Urinary bladder (tissue), 4 donors: ENCODE results near the gene ARHGAP8. TPM values are rescaled to one million over a fixed set of nuclear protein-coding genes. Genes with fewer than 3 reads are reported as not detected.
"Not testable (repeated sequence)": the region's sequence is repeated elsewhere in the genome, so short reads cannot be mapped to it uniquely, and the experiment has no call there.

Source experiments
- DNase-seq: peaks from one replicate; pipeline ENCODE4 v3.0.0-alpha.2; 2015; ENCODE audit errors: extremely low spot score
- H3K27ac ChIP-seq: one replicate; pipeline ENCODE4 v1.5.1; 2013; ENCODE audit warnings: low read depth, mild to moderate bottlenecking, moderate library complexity
- H3K36me3 ChIP-seq: one replicate; pipeline ENCODE4 v1.6.1; 2013; ENCODE audit warnings: mild to moderate bottlenecking, moderate library complexity; ENCODE audit not compliant: insufficient read depth
- H3K4me1 ChIP-seq: one replicate; pipeline ENCODE4 v1.6.1; 2013; ENCODE audit warnings: mild to moderate bottlenecking, moderate library complexity; ENCODE audit not compliant: insufficient read depth
- H3K4me3 ChIP-seq: one replicate; pipeline ENCODE4 v1.5.1; 2013; ENCODE audit warnings: low read depth, low read length
- WGBS: extraction: QIAGEN DNeasy Blood & Tissue Kit; methylation state at CpG from one replicate; pipeline ENCODE4 v1.1.7; 2013; 5-methylcytosine and 5-hydroxymethylcytosine counted together
- polyA plus RNA-seq: library from polyadenylated mRNA; stranded (reverse); fragments of 200-250 nt; gene quantifications from one replicate; pipeline ENCODE4 v1.2.3, GENCODE V29; 2013
- total RNA-seq: library from RNA; depleted of rRNA; stranded (reverse); fragments of >200 nt; gene quantifications from one replicate; pipeline ENCODE4 v1.2.3, GENCODE V29; 2014
- donor health status: healthy with polysubstance abuse.
- donor health status: healthy.

The ARHGAP8 gene
- total and polyA plus RNA-seq, 2 donors: 1.6 to 2.4 TPM

DNA sequence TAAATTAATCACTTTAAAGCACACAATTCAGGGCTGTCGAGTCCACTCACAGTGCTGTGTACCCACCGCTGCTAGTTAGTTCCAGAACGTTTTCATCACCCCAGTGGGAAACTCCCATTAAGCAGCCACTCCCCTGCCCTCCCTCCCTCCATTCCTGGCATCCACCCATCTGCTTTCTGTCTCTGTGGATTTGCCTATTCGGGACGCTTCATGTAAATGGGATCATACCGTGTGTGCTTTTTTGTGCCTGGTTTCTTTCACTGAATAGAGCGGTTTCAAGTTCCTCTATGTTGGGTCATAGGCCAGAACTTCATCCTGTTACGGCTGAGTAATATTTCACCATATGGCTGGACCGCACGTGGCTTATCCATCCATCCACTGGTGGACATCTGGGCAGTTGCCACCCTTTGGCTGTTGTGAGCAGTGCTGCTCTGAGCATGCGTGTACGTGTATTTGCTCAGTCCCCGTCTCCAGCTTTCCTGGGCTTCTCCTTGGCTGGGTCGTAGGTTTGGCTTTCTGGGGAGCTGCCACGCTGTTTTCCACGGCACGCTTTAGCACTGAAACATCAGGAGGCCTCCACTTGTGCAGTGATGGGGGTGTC is 30.1 kb downstream of the ARHGAP8 start:
- H3K4me3 ChIP-seq: no peak overlapping the region
- DNase-seq: no peak
- H3K36me3 ChIP-seq: no peaks in the 10 kb centered on the region
- H3K27ac ChIP-seq: no peak overlapping the region
- no peaks in the 10 kb centered on the region for H3K4me1 ChIP-seq
- 57% methylated on average over 17 of the region's 17 CpGs for WGBS

DNA sequence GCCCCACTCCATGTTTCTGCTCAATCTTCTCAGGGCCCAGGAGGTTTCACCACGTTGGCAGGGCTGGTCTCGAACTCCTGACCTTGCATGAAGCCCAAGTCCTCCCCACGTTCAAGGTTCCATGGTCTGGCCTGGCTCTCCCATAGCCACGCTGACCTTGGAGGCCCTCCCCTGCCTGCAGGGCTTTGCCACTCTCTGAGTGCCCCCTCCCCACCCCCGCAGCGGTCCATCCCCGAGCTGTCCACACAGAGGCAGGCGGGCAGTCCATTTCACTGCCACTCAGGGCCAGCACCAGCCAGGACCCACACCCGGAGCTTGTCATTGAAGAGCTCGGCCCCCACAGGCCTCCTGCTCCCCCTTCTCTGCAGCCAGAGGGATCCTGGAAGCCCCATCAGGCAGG is 30.7 kb downstream of the ARHGAP8 start:
- Histone ChIP-seq H3K4me1 (no peaks in the 10 kb centered on the region), H3K4me3 (no peak overlapping the region), H3K36me3 (no peaks in the 10 kb centered on the region), H3K27ac (no peak overlapping the region)
- DNase-seq: no peak
- WGBS: 71% methylated on average over 10 of the region's 10 CpGs

DNA sequence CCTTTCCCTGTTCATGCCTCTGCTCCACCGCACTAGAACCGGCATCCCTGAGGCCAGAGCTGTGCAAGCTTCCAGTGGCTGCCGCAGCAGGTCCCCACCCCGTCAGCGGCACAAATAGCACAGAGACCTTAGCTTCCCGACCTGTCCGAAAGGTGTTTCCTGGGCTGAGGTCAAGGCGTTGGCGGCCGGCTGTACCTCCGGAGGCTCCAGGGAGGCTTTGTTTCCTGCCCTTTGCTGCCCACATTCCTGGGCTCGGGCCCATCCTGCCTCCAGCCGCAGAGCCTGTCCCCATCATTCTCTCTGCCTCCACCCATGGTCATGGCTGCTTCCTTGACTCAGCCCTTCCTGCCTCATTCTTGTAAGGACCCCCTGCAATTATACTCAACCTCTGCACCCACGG is 31.2 kb downstream of the ARHGAP8 start:
- Histone ChIP-seq H3K27ac (no peak overlapping the region), H3K4me1 (no peaks in the 10 kb centered on the region), H3K4me3 (no peak overlapping the region), H3K36me3 (no peaks in the 10 kb centered on the region)
- WGBS: 56% methylated on average over 14 of the region's 14 CpGs
- no peak for DNase-seq

DNA sequence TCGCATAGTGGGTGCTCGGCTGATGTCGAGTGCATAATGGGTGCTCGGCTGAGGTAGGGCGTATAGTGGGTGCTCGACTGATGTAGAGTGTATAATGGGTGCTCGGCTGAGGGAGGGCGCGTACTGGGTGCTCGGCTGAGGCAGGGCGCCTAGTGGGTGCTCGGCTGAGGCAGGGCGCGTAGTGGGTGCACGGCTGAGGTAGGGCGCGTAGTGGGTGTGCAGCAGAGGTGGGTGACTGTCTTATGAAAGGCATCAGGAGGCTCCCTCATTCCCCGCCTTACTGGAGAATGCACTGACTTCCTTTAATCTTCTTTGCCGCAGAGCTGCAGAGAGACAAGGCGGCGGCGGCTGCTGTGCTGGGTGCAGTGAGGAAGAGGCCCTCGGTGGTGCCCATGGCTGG is 33.8 kb downstream of the ARHGAP8 start:
- no peaks in the 10 kb centered on the region for H3K4me1 ChIP-seq
- WGBS: 91% methylated on average over 23 of the region's 23 CpGs
- H3K27ac ChIP-seq: no peak overlapping the region
- no peaks in the 10 kb centered on the region for H3K36me3 ChIP-seq
- no peak for DNase-seq
- no peak overlapping the region for H3K4me3 ChIP-seq

DNA sequence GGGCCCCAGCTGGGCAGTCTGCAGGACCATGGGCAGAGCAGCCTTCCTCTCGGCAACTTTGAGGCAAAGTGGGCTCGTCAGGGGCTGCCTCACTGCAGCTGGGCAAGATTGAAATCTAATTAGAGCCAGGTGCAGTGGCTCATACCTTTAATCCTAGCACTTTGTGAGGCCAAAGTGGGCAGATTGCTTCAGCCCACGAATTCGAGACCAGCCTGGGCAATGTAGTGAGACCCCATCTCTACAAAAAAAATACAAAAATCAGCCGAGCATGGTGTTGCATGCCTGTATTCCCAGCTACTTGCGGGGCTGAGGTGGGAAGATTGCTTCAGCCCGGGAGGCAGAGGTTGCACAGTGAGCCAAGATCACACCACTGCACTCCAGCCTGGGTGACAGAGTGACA is 34.2 kb downstream of the ARHGAP8 start:
- Histone ChIP-seq H3K27ac (no peak overlapping the region), H3K4me3 (no peak overlapping the region), H3K4me1 (no peaks in the 10 kb centered on the region), H3K36me3 (no peaks in the 10 kb centered on the region)
- 83% methylated on average over 7 of the region's 7 CpGs for WGBS
- no peak for DNase-seq

DNA sequence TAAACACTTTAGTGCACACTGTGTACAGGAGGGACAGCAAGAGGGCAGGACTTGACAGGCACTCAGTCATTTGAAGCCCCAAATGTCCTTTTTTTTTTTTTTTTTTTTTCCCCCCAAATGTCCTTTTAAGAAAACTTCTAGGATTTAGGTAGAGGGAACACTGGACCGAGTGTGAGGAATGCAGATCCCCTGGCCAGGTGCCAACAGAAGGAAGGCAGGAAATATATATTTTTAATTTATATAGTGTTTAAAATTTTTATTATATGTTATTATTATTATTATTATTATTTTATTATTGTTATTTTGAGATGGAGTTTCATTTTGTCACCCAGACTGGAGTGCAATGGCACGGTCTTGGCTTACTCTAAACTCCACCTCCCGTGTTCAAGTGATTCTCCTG is 35.5 kb downstream of the ARHGAP8 start:
- Histone ChIP-seq H3K4me3 (no peak overlapping the region), H3K36me3 (no peaks in the 10 kb centered on the region), H3K27ac (no peak overlapping the region), H3K4me1 (no peaks in the 10 kb centered on the region)
- DNase-seq: no peak
- WGBS: 72% methylated on average over 3 of the region's 3 CpGs

DNA sequence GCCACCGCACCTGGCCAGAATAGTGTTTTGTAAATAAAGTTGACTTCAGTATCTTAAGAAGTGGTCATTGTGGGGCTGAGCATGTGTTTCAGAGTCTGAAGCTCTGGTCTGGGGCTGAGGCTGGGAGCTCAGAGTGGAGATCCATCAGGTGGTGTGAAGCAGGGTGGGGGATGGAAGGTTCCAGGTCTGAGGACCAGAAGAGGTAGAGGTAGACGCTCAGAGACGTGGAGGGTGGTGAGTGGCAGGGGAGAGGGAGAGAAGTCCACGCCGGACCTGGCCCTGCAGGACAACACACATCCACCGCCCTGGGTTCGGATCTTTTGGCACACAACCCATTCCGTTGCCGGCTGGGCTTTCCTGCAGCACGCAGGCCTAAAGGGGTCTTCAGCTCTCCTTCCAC is 40.7 kb downstream of the ARHGAP8 start:
- H3K4me3 ChIP-seq: no peak overlapping the region
- H3K36me3 ChIP-seq: no peaks in the 10 kb centered on the region
- no peak for DNase-seq
- no peaks in the 10 kb centered on the region for H3K4me1 ChIP-seq
- WGBS: 78% methylated on average over 10 of the region's 10 CpGs
- H3K27ac ChIP-seq: no peak overlapping the region

DNA sequence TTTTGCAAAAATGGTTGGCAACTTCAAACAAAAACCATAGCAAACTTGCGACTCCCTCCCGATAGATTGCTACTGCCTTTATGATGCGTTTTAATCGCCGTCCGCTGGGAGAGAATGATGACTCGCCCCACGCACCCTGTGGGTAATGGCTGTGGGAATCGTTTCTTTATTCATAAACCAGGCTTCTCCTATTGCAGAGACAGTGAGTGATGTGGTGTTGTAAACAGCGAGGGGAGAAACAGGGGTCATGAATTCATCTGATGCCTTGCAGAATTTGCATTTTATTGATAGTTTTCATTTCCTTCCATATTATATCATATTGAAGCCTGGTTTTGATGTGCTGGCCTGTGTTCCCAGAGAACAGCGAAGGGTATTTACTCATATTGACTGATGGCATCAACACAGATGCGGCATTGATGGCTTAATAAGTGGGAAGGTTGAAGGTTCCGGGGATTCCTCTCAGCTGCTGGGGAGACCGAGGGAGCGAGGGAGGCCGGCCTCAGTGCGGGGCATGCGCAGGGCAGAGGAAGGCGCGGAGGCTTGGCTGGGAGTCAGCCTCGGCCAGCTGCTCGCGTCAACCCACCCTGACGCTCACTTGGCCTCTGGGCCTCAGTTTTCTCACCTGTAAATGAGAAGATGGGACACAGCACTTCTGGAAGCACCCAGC is 41.3 kb downstream of the ARHGAP8 start:
- H3K4me3 ChIP-seq: no peak overlapping the region
- WGBS: 85% methylated on average over 24 of the region's 24 CpGs

DNA sequence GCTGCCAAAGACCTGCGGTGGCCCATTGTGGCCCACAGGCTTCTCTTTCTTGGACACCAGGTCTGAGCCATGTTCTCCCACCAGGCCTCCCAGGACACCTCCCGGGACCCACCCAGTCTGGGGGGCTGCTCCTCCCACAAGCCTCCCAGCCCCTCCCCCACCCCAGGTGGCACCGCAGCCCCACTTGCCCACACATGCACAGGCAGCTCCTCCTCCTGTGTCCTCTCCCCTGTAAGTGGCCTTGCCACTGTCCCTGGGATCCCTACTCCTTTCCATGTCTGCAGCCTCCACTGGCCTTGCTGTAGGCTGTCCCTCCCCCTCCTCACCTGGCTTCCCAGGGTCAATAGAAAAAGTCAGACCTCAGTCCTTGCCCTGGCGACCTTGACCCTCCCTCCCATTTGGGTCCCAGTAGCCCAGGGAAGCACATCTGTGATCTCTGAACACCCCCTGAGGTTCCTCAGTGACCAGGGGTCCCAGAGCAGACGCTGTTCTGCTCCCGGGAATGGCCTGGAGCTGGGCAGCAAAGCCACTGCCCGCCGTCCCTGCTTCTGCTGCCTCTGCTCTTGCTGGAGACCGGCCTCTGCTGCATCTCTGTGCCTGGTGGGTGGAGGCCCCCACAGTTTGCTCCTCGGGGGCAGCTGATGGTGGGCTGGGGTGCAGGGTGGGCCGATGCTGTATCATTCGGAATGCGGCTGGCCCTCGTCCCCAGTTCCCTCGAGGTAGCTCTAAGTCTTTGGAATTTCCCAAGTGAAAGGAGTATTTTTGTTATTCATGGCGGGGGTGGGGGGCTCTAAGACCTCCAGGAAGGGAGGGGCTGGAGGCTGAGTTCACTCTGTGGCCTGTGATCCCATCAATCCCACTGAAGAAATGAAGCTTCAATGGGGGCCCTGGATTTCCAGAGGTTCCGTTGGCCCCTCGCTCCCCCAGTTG is 43.6 kb downstream of the ARHGAP8 start:
- Histone ChIP-seq H3K4me3 (no peak overlapping the region), H3K27ac (no peak overlapping the region), H3K4me1 (no peaks in the 10 kb centered on the region), H3K36me3 (no peaks in the 10 kb centered on the region)
- no peak for DNase-seq
- 75% methylated on average over 18 of the region's 18 CpGs for WGBS

More for the DNA sequence above, 41.3 kb downstream of the ARHGAP8 start:
- no peaks in the 10 kb centered on the region for H3K4me1 ChIP-seq
- DNase-seq: no peak
- no peak overlapping the region for H3K27ac ChIP-seq
- no peaks in the 10 kb centered on the region for H3K36me3 ChIP-seq

DNA sequence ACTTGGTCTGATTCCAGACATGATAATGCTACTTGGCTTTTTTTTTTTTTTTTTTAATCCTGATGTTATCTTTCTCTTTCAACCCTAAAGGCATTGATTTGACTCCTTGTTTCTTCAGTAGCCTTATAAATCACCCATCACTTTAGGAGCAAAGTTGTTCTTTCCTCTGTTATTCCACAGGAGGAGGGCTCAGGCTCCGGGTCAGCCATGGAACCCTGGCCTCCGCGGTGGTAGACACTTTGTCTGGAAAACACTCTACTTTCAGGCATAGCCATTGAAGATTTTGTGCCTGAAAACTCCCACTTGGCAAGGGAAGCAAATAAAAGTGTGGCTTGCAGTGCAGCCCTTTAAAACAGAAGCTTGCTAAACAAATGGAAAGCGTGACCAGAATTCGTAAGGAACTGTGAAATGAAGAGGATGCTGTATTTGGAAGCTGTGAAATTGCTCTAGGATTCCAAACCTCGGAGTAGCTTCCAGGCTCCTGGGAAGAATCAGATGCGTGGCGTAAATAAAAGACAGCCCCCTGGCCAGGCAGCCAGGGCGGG is 44.9 kb downstream of the ARHGAP8 start:
- peak; percentile 20 for DNase-seq

DNA sequence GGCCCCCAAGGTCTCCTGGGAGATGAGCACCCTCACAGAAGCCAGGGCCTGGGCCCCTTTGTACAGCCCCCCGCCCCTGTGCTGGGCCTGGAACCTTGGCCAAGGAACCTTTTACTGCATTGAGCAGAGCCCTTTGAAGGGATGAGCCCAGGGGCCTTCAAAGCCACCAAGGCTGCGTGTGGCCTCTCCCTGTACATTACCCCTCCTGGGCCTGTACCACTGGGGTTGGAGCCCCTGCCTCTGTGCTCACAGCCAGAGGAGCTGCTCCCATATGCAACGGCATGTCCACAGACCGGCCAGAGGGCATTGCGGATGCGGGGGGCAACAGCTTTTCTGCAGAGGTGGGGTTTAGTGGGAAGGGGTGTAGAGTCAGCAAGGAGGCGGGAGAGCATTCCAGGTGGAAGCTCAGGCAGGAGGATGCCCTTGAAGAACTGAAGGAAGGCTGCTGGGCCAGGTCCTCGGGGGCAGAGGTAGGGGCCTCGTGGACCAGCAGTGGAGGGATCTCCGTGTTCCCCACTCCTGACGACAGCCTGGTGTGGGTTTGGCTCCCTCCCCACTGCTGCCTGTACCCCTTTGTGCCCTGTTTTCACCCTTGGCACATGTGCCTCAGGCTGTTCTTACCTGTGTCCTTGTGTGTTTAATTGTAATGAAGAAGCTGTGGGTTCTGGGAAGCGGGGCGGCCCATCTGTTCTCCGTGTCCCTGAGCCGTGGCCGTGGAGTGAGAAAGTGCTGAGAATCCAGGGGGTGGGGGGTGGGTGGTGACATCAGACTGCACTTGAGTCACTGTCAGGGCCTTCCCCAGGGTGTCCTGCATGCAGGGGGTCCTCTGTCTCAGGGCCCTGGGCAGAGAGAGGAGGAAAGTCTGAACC is 46.9 kb downstream of the ARHGAP8 start:
- H3K36me3 ChIP-seq: no peaks in the 10 kb centered on the region
- WGBS: 85% methylated on average over 16 of the region's 16 CpGs
- no peaks in the 10 kb centered on the region for H3K4me1 ChIP-seq
- no peak overlapping the region for H3K27ac ChIP-seq
- H3K4me3 ChIP-seq: no peak overlapping the region
- no peak for DNase-seq

More for the DNA sequence above, 44.9 kb downstream of the ARHGAP8 start:
- H3K27ac ChIP-seq: no peak overlapping the region
- H3K36me3 ChIP-seq: no peaks in the 10 kb centered on the region
- WGBS: 32% methylated on average over 9 of the region's 9 CpGs
- no peak overlapping the region for H3K4me3 ChIP-seq
- no peaks in the 10 kb centered on the region for H3K4me1 ChIP-seq

DNA sequence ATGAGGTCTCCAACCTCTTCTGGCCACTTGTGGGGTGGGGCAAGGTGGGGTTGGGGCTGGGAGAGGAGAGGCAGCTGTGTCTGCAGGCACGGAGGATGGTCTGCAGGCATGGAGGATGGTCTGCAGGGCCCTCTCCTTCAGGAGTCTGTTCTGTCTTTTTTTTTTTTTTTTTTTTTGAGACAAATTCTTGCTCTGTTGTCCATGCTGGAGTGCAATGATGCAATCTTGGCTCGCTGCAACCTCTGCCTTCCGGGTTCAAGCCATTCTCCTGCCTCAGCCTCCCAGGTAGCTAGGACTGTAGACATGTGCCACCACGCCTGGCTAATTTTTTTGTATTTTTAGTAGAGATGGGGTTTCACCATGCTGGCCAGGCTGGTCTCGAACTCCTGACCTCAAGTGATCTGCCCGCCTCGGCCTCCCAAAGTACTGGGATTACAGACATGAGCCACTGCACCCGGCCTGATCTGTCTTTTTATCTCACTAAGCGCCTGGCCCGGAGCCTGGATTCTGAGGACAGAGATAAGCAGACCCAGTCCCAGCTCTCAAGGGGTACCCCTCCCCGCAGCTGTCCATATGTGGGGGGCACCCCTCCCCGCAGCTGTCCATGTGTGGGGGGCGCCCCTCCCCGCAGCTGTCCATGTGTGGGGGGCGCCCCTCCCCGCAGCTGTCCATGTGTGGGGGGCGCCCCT is 47.7 kb downstream of the ARHGAP8 start:
- H3K36me3 ChIP-seq, H3K27ac ChIP-seq, DNase-seq, H3K4me1 ChIP-seq, H3K4me3 ChIP-seq: not testable (repeated sequence)
- 26% methylated on average over 13 of the region's 17 CpGs for WGBS
